Measurements from ENCODE around the gene EDN3. TPM values are rescaled to one million over a fixed set of nuclear protein-coding genes. Genes with fewer than 3 reads are reported as not detected.

EDN3 gene
- total and polyA plus RNA-seq, 2 of the 8 experiments (the other 6 are each of a cell fraction or from before 2014, with no cell fraction given), result 0.17 to 0.38 TPM

DNA sequence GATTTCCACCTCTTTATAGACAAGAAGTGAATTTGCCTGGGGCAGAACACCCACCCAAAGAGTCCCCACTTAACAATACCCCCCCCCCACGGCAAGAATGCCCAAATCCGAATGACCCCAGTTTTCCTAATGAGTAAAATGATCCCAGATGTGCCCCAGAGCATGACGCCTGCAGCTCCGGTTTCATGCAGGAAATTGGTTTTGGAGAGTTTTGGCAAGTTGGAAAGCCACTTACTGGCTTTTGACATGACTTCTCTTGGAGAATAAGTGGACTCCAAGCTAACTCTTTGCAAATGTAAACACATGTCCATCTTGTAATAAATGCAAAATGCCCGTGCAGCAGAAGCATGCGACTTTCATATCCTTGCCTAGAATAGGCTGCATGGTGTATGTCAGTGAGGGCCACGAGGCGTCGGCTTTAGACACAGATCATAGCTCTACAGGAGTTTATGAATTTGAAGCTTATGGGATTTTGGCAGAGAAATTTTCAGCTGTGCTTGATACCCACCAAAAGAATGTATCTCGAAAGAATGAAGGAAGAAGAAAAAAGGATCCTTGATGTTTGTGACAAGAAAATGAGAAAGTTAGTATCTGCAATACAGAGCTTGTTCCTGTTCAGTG lies 24.2 kb downstream of the EDN3 start (continued):
- TF ChIP-seq EP300 (IDR thresholded peaks at IDR 0.05; ENCODE audit: borderline replicate concordance in 1 of 2, low read depth in 2 of 2, low read length in 2 of 2) (no peak), CEBPB (IDR thresholded peaks at IDR 0.05; ENCODE audit: low read depth, low read length) (no peak)
- TF ChIP-seq, protein P1, sequence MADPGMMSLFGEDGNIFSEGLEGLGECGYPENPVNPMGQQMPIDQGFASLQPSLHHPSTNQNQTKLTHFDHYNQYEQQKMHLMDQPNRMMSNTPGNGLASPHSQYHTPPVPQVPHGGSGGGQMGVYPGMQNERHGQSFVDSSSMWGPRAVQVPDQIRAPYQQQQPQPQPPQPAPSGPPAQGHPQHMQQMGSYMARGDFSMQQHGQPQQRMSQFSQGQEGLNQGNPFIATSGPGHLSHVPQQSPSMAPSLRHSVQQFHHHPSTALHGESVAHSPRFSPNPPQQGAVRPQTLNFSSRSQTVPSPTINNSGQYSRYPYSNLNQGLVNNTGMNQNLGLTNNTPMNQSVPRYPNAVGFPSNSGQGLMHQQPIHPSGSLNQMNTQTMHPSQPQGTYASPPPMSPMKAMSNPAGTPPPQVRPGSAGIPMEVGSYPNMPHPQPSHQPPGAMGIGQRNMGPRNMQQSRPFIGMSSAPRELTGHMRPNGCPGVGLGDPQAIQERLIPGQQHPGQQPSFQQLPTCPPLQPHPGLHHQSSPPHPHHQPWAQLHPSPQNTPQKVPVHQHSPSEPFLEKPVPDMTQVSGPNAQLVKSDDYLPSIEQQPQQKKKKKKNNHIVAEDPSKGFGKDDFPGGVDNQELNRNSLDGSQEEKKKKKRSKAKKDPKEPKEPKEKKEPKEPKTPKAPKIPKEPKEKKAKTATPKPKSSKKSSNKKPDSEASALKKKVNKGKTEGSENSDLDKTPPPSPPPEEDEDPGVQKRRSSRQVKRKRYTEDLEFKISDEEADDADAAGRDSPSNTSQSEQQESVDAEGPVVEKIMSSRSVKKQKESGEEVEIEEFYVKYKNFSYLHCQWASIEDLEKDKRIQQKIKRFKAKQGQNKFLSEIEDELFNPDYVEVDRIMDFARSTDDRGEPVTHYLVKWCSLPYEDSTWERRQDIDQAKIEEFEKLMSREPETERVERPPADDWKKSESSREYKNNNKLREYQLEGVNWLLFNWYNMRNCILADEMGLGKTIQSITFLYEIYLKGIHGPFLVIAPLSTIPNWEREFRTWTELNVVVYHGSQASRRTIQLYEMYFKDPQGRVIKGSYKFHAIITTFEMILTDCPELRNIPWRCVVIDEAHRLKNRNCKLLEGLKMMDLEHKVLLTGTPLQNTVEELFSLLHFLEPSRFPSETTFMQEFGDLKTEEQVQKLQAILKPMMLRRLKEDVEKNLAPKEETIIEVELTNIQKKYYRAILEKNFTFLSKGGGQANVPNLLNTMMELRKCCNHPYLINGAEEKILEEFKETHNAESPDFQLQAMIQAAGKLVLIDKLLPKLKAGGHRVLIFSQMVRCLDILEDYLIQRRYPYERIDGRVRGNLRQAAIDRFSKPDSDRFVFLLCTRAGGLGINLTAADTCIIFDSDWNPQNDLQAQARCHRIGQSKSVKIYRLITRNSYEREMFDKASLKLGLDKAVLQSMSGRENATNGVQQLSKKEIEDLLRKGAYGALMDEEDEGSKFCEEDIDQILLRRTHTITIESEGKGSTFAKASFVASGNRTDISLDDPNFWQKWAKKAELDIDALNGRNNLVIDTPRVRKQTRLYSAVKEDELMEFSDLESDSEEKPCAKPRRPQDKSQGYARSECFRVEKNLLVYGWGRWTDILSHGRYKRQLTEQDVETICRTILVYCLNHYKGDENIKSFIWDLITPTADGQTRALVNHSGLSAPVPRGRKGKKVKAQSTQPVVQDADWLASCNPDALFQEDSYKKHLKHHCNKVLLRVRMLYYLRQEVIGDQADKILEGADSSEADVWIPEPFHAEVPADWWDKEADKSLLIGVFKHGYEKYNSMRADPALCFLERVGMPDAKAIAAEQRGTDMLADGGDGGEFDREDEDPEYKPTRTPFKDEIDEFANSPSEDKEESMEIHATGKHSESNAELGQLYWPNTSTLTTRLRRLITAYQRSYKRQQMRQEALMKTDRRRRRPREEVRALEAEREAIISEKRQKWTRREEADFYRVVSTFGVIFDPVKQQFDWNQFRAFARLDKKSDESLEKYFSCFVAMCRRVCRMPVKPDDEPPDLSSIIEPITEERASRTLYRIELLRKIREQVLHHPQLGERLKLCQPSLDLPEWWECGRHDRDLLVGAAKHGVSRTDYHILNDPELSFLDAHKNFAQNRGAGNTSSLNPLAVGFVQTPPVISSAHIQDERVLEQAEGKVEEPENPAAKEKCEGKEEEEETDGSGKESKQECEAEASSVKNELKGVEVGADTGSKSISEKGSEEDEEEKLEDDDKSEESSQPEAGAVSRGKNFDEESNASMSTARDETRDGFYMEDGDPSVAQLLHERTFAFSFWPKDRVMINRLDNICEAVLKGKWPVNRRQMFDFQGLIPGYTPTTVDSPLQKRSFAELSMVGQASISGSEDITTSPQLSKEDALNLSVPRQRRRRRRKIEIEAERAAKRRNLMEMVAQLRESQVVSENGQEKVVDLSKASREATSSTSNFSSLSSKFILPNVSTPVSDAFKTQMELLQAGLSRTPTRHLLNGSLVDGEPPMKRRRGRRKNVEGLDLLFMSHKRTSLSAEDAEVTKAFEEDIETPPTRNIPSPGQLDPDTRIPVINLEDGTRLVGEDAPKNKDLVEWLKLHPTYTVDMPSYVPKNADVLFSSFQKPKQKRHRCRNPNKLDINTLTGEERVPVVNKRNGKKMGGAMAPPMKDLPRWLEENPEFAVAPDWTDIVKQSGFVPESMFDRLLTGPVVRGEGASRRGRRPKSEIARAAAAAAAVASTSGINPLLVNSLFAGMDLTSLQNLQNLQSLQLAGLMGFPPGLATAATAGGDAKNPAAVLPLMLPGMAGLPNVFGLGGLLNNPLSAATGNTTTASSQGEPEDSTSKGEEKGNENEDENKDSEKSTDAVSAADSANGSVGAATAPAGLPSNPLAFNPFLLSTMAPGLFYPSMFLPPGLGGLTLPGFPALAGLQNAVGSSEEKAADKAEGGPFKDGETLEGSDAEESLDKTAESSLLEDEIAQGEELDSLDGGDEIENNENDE (IDR thresholded peaks at IDR 0.05; ENCODE audit: insufficient replicate concordance, low read length), result no peak
